Kidney (tissue), 14 donors: ENCODE results near the gene PLAAT1. TPM values are rescaled to one million over a fixed set of nuclear protein-coding genes. Genes with fewer than 3 reads are reported as not detected.
A peak's percentile ranks its signal among the peaks of the same experiment; 100 is the strongest.

Experiments used
- DNase-seq, 5 donors: peaks; one replicate each; pipeline ENCODE4 v3.0.0-alpha.2; 2013 to 2020
- FAIRE-seq: peaks from 2 replicates; lab custom pipeline; 2012; peaks lifted over from hg19 to GRCh38; lab: Jason Lieb, UNC
- H3K27ac ChIP-seq, 2 donors: one replicate each; pipeline ENCODE4 v1.7.0; 2013; ENCODE audit warnings: low read depth in 2 of 2, low read length in 2 of 2, inconsistent platforms in 1 of 2
- H3K27me3 ChIP-seq: one replicate; pipeline ENCODE4 v1.7.1; 2013; ENCODE audit warnings: low read length, inconsistent platforms; ENCODE audit not compliant: control insufficient read depth, insufficient read depth
- H3K36me3 ChIP-seq, 3 donors: one replicate each; pipeline versions ENCODE4 v1.7.0 to v1.7.1; 2013; ENCODE audit warnings: low read length in 3 of 3, control low read depth in 1 of 3, inconsistent platforms in 1 of 3; ENCODE audit not compliant: insufficient read depth in 3 of 3, control insufficient read depth in 2 of 3
- H3K4me1 ChIP-seq, 3 donors: one replicate each; pipeline versions ENCODE4 v1.7.0 to v1.7.1; 2013; ENCODE audit warnings: low read length in 3 of 3, inconsistent platforms in 1 of 3, low read depth in 1 of 3; ENCODE audit not compliant: control insufficient read depth in 2 of 3, insufficient read depth in 2 of 3
- H3K4me3 ChIP-seq, 3 donors: one replicate each; pipeline versions ENCODE4 v1.7.0 to v1.8.1; 2013; ENCODE audit warnings: low read length in 3 of 3, control low read depth in 1 of 3, inconsistent platforms in 1 of 3
- H3K9ac ChIP-seq, 3 donors: one replicate each; pipeline versions ENCODE4 v1.7.0 to v1.7.1; 2013; ENCODE audit warnings: low read length in 3 of 3, control low read depth in 1 of 3, inconsistent platforms in 1 of 3
- H3K9me3 ChIP-seq, 3 donors: one replicate each; pipeline versions ENCODE4 v1.7.0 to v1.7.1; 2013; ENCODE audit warnings: low read length in 3 of 3, control low read depth in 1 of 3, inconsistent platforms in 1 of 3; ENCODE audit not compliant: control insufficient read depth in 2 of 3, insufficient read depth in 1 of 3
- intact Hi-C: fragments of 100-400 bp; cut with DNase I; formaldehyde crosslinking; loops from one replicate; pipeline ENCODE4 v1.11.1; 2022
- polyA plus RNA-seq: library from polyadenylated mRNA; stranded (reverse); fragments of 350-450 nt; fragmentation: Illumina TruSeq; extraction: RNeasy Lipid Tissue Mini Kit (QIAGEN cat#74804); gene quantifications from one replicate; pipeline ENCODE4 v1.2.3, GENCODE V29; 2014; ENCODE audit warnings: low read depth, low replicate concordance; ENCODE audit not compliant: insufficient read depth
- total RNA-seq: library from RNA; stranded (reverse); fragmentation: NEBNext Ultra II Directional; extraction: Animal tissue kit (Norgen Biotek cat#: 25700); gene quantifications from one replicate; pipeline ENCODE4 v1.2.1, GENCODE V29; 2021
- TF ChIP-seq, protein P1 (sequence below): IDR thresholded peaks from 3 replicates; pipeline ENCODE4 v1.5.1; 2012; ENCODE audit warnings: mild to moderate bottlenecking, moderate library complexity, borderline replicate concordance; ENCODE audit not compliant: insufficient read depth; ENCODE audit errors: extremely low read depth
- donor health status: control.
- donor health status: control.
- donor health status: control.
- donor health status: control.
- donor health status: control.
- donor health status: DM: yes; HTN: yes; CAD: no.
- donor health status: Normal renal cell carcinoma (clear cell type).

Gene PLAAT1
- total and polyA plus RNA-seq, 2 donors from 2014 or later: 0.39 to 0.72 TPM

DNA sequence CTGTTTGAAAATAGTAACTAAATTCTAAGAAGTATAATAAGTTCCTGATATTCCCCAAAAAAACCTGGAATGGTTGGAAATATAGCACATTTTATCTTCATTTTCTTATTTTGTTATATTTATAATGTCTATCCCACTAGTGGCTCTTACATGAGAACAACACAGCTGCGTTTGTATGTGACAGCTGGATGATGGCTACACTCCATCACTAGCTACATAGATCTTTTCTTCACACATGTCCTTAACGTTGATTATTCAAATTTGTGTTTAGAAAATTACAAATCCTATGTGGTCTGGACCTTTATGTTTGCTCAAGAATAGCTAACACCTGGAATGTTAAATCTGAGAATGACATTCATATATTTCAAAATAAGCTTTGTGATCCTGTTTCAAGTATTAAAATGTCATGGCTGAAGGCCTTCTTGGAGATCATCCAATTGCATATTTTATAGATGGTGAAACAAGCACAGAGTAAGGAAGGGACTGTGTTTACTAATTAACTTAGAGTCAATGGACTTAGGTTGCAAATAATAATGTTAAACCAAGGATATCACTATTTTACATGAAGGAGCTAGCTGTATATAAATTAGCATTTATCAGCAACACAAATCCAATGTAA lies 76.8 kb downstream of the PLAAT1 start:
- DNase-seq: peak in 2 of 5 donors; percentile 34 to 67
- H3K27me3 ChIP-seq: no peaks in the 10 kb centered on the region
- H3K4me1 ChIP-seq: peaks cover 0 to 11% (median 0%) of the 10 kb centered on the region in 3 donors
- FAIRE-seq: peak; percentile 92
- TF ChIP-seq, protein P1, sequence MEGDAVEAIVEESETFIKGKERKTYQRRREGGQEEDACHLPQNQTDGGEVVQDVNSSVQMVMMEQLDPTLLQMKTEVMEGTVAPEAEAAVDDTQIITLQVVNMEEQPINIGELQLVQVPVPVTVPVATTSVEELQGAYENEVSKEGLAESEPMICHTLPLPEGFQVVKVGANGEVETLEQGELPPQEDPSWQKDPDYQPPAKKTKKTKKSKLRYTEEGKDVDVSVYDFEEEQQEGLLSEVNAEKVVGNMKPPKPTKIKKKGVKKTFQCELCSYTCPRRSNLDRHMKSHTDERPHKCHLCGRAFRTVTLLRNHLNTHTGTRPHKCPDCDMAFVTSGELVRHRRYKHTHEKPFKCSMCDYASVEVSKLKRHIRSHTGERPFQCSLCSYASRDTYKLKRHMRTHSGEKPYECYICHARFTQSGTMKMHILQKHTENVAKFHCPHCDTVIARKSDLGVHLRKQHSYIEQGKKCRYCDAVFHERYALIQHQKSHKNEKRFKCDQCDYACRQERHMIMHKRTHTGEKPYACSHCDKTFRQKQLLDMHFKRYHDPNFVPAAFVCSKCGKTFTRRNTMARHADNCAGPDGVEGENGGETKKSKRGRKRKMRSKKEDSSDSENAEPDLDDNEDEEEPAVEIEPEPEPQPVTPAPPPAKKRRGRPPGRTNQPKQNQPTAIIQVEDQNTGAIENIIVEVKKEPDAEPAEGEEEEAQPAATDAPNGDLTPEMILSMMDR: no peak
- no peaks in the 10 kb centered on the region for H3K9me3 ChIP-seq
- no peaks in the 10 kb centered on the region for H3K36me3 ChIP-seq
- H3K27ac ChIP-seq: no peak overlapping the region
- H3K4me3 ChIP-seq: no peak overlapping the region
- H3K9ac ChIP-seq: no peak overlapping the region
- intact Hi-C loops: no loop called here

Other genes with a start within 250 kb of the PLAAT1 start
- not detected for gene ATP13A5, start 137.5 kb downstream of the PLAAT1 start, total RNA-seq
- not detected for gene ATP13A5, start 137.5 kb downstream of the PLAAT1 start, polyA plus RNA-seq